Measurements from ENCODE around the gene COL6A6. TPM values are rescaled to one million over a fixed set of nuclear protein-coding genes. Genes with fewer than 3 reads are reported as not detected.
A peak's percentile ranks its signal among the peaks of the same experiment; 100 is the strongest.

COL6A6 gene
- polyA plus RNA-seq, 1 donor (not counting 4 experiments of a cell fraction or from before 2014, with no cell fraction given) = not detected

DNA sequence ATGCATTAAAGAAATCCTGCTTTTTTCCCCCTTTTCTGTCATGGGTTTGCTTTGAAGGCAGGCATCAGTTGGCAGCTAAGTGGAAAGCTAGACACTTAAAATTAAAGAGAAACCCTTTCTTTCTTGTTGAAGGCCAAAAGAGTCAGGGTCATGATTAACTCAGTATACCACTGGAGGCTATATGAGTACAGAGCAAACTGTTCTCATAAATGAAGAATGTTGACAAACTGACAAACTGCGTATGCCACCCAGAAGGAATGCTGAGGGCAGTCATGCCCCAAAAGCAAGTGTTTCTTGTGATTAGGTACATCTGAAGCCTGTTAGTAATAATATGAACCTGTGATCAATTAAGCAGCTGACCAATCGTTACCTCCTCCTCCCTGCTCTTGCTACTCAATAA is 43.6 kb upstream of the COL6A6 start:
- Histone ChIP-seq H3K4me1 (ENCODE audit: control insufficient read depth, extremely low read depth, insufficient read depth, low read length) (peaks cover 6% of the 10 kb centered on the region), H3K27ac (ENCODE audit: control insufficient read depth, insufficient read depth, low read length) (no peak overlapping the region), H3K9me1 (ENCODE audit: control insufficient read depth, extremely low read depth, insufficient read depth, low read length) (no peaks in the 10 kb centered on the region), H3K36me3 (ENCODE audit: control insufficient read depth in 2 of 2, extremely low read depth in 1 of 2, insufficient read depth in 2 of 2, low read length in 2 of 2) (no peaks in the 10 kb centered on the region), H3K9me3 (ENCODE audit: control insufficient read depth, low read depth, low read length) (no peaks in the 10 kb centered on the region), H3K79me2 (ENCODE audit: control insufficient read depth, insufficient read depth, low read length) (no peaks in the 10 kb centered on the region), H3K4me2 (ENCODE audit: control insufficient read depth, extremely low read depth, insufficient read depth, low read depth, low read length) (no peak overlapping the region), H3K4me3 (ENCODE audit: control insufficient read depth in 2 of 3, extremely low read depth in 1 of 3, insufficient read depth in 2 of 3, low read depth in 1 of 3, low read length in 3 of 3) (no peak overlapping the region), H3K27me3 (ENCODE audit: control insufficient read depth, extremely low read depth, insufficient read depth, low read length) (no peaks in the 10 kb centered on the region), H3K9ac (ENCODE audit: control insufficient read depth, extremely low read depth, insufficient read depth, low read length) (no peak overlapping the region), H4K20me1 (ENCODE audit: control insufficient read depth, extremely low read depth, insufficient read depth, low read length) (no peaks in the 10 kb centered on the region), H2AFZ (ENCODE audit: control insufficient read depth, low read length) (no peak overlapping the region)
- DNase-seq (ENCODE audit: low read depth, low spot score) (no peak), FAIRE-seq (no peak)
- no peak for TF ChIP-seq EZH2 (IDR thresholded peaks at IDR 0.05; ENCODE audit: low read length)
- TF ChIP-seq, protein P1, sequence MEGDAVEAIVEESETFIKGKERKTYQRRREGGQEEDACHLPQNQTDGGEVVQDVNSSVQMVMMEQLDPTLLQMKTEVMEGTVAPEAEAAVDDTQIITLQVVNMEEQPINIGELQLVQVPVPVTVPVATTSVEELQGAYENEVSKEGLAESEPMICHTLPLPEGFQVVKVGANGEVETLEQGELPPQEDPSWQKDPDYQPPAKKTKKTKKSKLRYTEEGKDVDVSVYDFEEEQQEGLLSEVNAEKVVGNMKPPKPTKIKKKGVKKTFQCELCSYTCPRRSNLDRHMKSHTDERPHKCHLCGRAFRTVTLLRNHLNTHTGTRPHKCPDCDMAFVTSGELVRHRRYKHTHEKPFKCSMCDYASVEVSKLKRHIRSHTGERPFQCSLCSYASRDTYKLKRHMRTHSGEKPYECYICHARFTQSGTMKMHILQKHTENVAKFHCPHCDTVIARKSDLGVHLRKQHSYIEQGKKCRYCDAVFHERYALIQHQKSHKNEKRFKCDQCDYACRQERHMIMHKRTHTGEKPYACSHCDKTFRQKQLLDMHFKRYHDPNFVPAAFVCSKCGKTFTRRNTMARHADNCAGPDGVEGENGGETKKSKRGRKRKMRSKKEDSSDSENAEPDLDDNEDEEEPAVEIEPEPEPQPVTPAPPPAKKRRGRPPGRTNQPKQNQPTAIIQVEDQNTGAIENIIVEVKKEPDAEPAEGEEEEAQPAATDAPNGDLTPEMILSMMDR (optimal IDR thresholded peaks at IDR 0.05 in 1 of 3, IDR thresholded peaks at IDR 0.05 in 1 of 3, conservative IDR thresholded peaks at IDR 0.05 in 1 of 3; ENCODE audit: extremely low read depth in 1 of 3, insufficient read depth in 2 of 3, low read length in 3 of 3) = no peak
- dilution Hi-C loops (cut with MboI; ENCODE audit: extremely low pct_ligation_motif_present, low sequenced_read_pairs) = no loop called here

DNA sequence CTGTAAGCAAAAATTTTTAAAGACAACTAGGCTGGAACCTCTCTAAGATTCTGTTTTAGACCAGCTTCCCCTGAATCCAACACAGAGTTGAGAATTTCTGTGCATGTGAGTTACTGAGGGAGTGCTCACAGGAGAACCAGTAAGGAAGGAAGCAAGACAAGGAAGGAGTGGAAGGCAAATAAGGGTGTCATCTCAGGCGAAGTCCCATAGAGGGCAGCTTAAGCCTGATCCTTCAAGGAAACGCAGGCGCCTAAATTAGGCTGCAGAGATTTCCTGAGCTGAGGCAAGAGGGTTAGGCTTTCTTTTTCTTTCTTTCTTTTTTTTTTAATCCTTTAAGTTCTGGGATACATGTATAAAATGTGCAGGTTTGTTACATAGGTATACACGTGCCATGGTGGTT is 36.2 kb upstream of the COL6A6 start:
- Histone ChIP-seq H3K9ac (ENCODE audit: control insufficient read depth, extremely low read depth, insufficient read depth, low read length) (no peak overlapping the region), H3K36me3 (ENCODE audit: control insufficient read depth in 2 of 2, extremely low read depth in 1 of 2, insufficient read depth in 2 of 2, low read length in 2 of 2) (no peaks in the 10 kb centered on the region), H3K4me2 (ENCODE audit: control insufficient read depth, extremely low read depth, insufficient read depth, low read depth, low read length) (no peak overlapping the region), H3K79me2 (ENCODE audit: control insufficient read depth, insufficient read depth, low read length) (no peaks in the 10 kb centered on the region), H2AFZ (ENCODE audit: control insufficient read depth, low read length) (no peak overlapping the region), H3K4me3 (ENCODE audit: control insufficient read depth in 2 of 3, extremely low read depth in 1 of 3, insufficient read depth in 2 of 3, low read depth in 1 of 3, low read length in 3 of 3) (no peak overlapping the region), H3K4me1 (ENCODE audit: control insufficient read depth, extremely low read depth, insufficient read depth, low read length) (no peaks in the 10 kb centered on the region), H3K9me3 (ENCODE audit: control insufficient read depth, low read depth, low read length) (no peaks in the 10 kb centered on the region), H3K27me3 (ENCODE audit: control insufficient read depth, extremely low read depth, insufficient read depth, low read length) (no peaks in the 10 kb centered on the region), H4K20me1 (ENCODE audit: control insufficient read depth, extremely low read depth, insufficient read depth, low read length) (no peaks in the 10 kb centered on the region), H3K9me1 (ENCODE audit: control insufficient read depth, extremely low read depth, insufficient read depth, low read length) (no peaks in the 10 kb centered on the region), H3K27ac (ENCODE audit: control insufficient read depth, insufficient read depth, low read length) (no peak overlapping the region)
- DNase-seq (ENCODE audit: low read depth, low spot score) = no peak
- TF ChIP-seq EZH2 (IDR thresholded peaks at IDR 0.05; ENCODE audit: low read length) = no peak
- TF ChIP-seq, protein P1 (optimal IDR thresholded peaks at IDR 0.05 in 1 of 3, IDR thresholded peaks at IDR 0.05 in 1 of 3, conservative IDR thresholded peaks at IDR 0.05 in 1 of 3; ENCODE audit: extremely low read depth in 1 of 3, insufficient read depth in 2 of 3, low read length in 3 of 3) = peak; percentile 19 to 63 (median 50)
- dilution Hi-C loops (cut with MboI; ENCODE audit: extremely low pct_ligation_motif_present, low sequenced_read_pairs) = no loop called here
- no peak for FAIRE-seq
